CD4-positive, alpha-beta T cell (primary cell): ENCODE results near the gene VRK2. TPM values are rescaled to one million over a fixed set of nuclear protein-coding genes. Genes with fewer than 3 reads are reported as not detected.

Source experiments
- ATAC-seq: fragments of 200-7000 bp; cut with Tn5 transposase; one replicate; pipeline ENCODE4 v1.10.0; 2022; ENCODE audit warnings: mild to moderate bottlenecking; ENCODE audit not compliant: poor library complexity
- CTCF ChIA-PET: fragments of 350-600 bp; sonication (Branson Sonifier 250); formaldehyde crosslinking; loops from one replicate; lab custom pipeline; 2021; ENCODE audit warnings: antibody characterized with exemption, inconsistent platforms; lab: Charles Lee
- POLR2A ChIA-PET: fragments of 350-600 bp; sonication (Branson Sonifier 250); formaldehyde crosslinking; loops from one replicate; lab custom pipeline; 2021; ENCODE audit warnings: antibody characterized with exemption, inconsistent platforms; lab: Charles Lee
- DNase-seq, 14 experiments: peaks; one replicate each; pipeline ENCODE4 v3.0.0-alpha.2; 2013 to 2020; ENCODE audit warnings: mixed read lengths in 2 of 14
- H3K27ac ChIP-seq, 2 donors: one replicate each; pipeline versions ENCODE4 v1.5.1 to v1.7.0; 2013; ENCODE audit warnings: low read length in 2 of 2, low read depth in 1 of 2, mild to moderate bottlenecking in 1 of 2
- H3K27me3 ChIP-seq, 2 experiments: 1 replicate in 1 of 2; 2 replicates in 1 of 2; pipeline versions ENCODE4 v1.6.1 to v1.7.0; 2013; ENCODE audit warnings: low read length in 2 of 2, control low read depth in 1 of 2, mild to moderate bottlenecking in 1 of 2, moderate library complexity in 1 of 2; ENCODE audit not compliant: insufficient read depth in 2 of 2, control insufficient read depth in 1 of 2
- H3K36me3 ChIP-seq: one replicate; pipeline ENCODE4 v1.6.1; 2013; ENCODE audit warnings: low read length, control low read depth; ENCODE audit not compliant: insufficient read depth
- H3K4me1 ChIP-seq: one replicate; pipeline ENCODE4 v1.6.1; 2013; ENCODE audit warnings: low read length, control low read depth; ENCODE audit not compliant: insufficient read depth
- H3K4me3 ChIP-seq: one replicate; pipeline ENCODE4 v1.5.1; 2013; ENCODE audit warnings: mild to moderate bottlenecking, low read length, moderate library complexity
- H3K9me3 ChIP-seq, 2 experiments: 1 replicate in 1 of 2; 2 replicates in 1 of 2; pipeline versions ENCODE4 v1.6.1 to v1.7.0; 2013; ENCODE audit warnings: low read length in 2 of 2, mild to moderate bottlenecking in 2 of 2, control low read depth in 1 of 2, moderate library complexity in 1 of 2; ENCODE audit not compliant: control insufficient read depth in 1 of 2, insufficient read depth in 1 of 2
- H3K27ac Mint-ChIP-seq: one replicate; pipeline ENCODE4 v1.8.0; 2020; ENCODE audit warnings: mixed read lengths
- H3K27me3 Mint-ChIP-seq: one replicate; pipeline ENCODE4 v1.8.0; 2021; ENCODE audit warnings: mixed read lengths
- H3K36me3 Mint-ChIP-seq: one replicate; pipeline ENCODE4 v1.8.0; 2021; ENCODE audit warnings: low read depth, mixed read lengths
- H3K4me1 Mint-ChIP-seq: one replicate; pipeline ENCODE4 v1.8.0; 2021; ENCODE audit warnings: low read depth, mixed read lengths
- H3K4me3 Mint-ChIP-seq: one replicate; pipeline ENCODE4 v1.8.0; 2020; ENCODE audit warnings: mild to moderate bottlenecking, mixed read lengths
- H3K9me3 Mint-ChIP-seq: one replicate; pipeline ENCODE4 v1.8.0; 2020; ENCODE audit warnings: mixed read lengths
- intact Hi-C, 2 experiments: fragments of 100-400 bp; cut with DNase I in 1 of 2; cut with micrococcal nuclease in 1 of 2; formaldehyde crosslinking; loops; one replicate each; pipeline versions ENCODE4 v1.15.1 to v1.9.0; 2023 to 2025; cut with DNase I, micrococcal nuclease
- total RNA-seq, 174 experiments: library from RNA in 2 of 174; stranded (reverse) in 2 of 174; gene quantifications; one replicate each; pipeline ENCODE4 v1.2.3 and lab custom pipeline; 2021 to 2026
- TF ChIP-seq, protein P1 (sequence below): fragments of 200-600 bp; IDR thresholded peaks from one replicate; pipeline ENCODE4 v1.8.0; 2022; ENCODE audit warnings: antibody characterized with exemption, mild to moderate bottlenecking

VRK2 gene
- total RNA-seq, 2 experiments from 2014 or later = 11.1 to 11.5 TPM

DNA sequence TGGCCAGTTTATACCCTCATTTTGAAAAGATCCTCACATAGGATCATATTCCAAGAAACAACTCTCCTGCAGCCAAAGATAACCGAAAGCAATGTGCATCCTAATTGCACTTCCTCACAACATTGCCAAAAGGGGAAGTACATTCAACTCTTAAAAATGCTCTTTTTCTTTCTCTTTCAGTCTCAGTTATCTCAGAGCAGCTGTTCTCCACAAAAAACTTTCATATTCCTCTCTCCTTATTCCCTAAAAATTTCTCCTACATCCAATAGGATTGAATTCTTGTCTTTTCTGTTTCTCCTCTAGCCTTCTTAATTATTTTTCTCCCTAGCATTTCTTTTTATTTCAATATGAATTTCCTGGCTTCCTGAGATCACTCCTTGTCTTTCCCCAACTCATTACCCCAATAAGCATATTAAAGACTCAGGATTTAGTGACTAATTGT, 7.4 kb upstream of the VRK2 start:
- no peaks in the 10 kb centered on the region for H3K9me3 ChIP-seq
- peak in 1 of 14 experiments; percentile 12 for DNase-seq
- intact Hi-C loops = no loop called here
- POLR2A ChIA-PET = no interaction called here
- H3K4me1 Mint-ChIP-seq = peaks cover 10% of the 10 kb centered on the region
- no peaks in the 10 kb centered on the region for H3K36me3 ChIP-seq
- no peak overlapping the region for H3K4me3 ChIP-seq
- H3K27me3 ChIP-seq = no peaks in the 10 kb centered on the region
- no peak overlapping the region for H3K27ac ChIP-seq
- no peaks in the 10 kb centered on the region for H3K4me1 ChIP-seq
- no peaks in the 10 kb centered on the region for H3K27me3 Mint-ChIP-seq
- no peaks in the 10 kb centered on the region for H3K9me3 Mint-ChIP-seq
- no peak overlapping the region for H3K4me3 Mint-ChIP-seq
- CTCF ChIA-PET = interaction anchor here (1.2 to 1.7 kb wide), 2 partner anchors 12 to 22 kb away, joined by 3 to 4 read pairs; no protein-coding TSS in a partner anchor
- no peak overlapping the region for H3K27ac Mint-ChIP-seq
- peaks cover 6% of the 10 kb centered on the region for H3K36me3 Mint-ChIP-seq
- no peak for ATAC-seq
- TF ChIP-seq, protein P1, sequence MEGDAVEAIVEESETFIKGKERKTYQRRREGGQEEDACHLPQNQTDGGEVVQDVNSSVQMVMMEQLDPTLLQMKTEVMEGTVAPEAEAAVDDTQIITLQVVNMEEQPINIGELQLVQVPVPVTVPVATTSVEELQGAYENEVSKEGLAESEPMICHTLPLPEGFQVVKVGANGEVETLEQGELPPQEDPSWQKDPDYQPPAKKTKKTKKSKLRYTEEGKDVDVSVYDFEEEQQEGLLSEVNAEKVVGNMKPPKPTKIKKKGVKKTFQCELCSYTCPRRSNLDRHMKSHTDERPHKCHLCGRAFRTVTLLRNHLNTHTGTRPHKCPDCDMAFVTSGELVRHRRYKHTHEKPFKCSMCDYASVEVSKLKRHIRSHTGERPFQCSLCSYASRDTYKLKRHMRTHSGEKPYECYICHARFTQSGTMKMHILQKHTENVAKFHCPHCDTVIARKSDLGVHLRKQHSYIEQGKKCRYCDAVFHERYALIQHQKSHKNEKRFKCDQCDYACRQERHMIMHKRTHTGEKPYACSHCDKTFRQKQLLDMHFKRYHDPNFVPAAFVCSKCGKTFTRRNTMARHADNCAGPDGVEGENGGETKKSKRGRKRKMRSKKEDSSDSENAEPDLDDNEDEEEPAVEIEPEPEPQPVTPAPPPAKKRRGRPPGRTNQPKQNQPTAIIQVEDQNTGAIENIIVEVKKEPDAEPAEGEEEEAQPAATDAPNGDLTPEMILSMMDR = no peak

DNA sequence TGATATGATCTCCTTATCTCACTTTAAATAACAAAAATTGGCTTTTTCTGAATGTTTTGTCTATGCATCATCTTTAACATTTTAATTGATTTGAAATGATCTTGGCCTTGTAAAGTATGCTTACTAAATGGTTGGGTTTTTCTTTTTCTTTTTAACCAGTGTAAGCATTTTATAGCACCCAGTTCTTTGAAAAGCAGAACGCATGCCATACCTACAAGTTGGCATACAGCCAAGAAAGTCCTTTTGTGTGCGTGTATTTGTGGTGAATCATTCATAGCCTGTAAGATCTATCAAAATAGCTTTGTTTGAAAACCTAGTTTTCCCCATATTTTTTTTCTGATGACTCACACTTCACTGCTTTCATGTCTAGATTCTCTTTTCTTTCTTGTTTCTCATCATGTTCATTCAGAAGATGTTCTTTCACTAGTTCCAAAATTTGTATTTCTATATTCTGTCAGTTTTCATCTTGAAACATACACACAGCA, 4.1 kb upstream of the VRK2 start:
- CTCF ChIA-PET = no interaction called here
- TF ChIP-seq, protein P1 = no peak
- DNase-seq (peak in 3 of 14 experiments; percentile 26 to 66 (median 53)), ATAC-seq (no peak)
- Histone ChIP-seq H3K4me1 (peaks cover 17% of the 10 kb centered on the region), H3K27me3 (no peaks in the 10 kb centered on the region), H3K4me3 (no peak overlapping the region), H3K9me3 (no peaks in the 10 kb centered on the region), H3K27ac (no peak overlapping the region), H3K36me3 (no peaks in the 10 kb centered on the region)
- POLR2A ChIA-PET = no interaction called here
- Mint-ChIP-seq H3K4me3 (no peak overlapping the region), H3K4me1 (peaks cover 36% of the 10 kb centered on the region), H3K9me3 (no peaks in the 10 kb centered on the region), H3K36me3 (peaks cover 12% of the 10 kb centered on the region), H3K27ac (no peak overlapping the region), H3K27me3 (no peaks in the 10 kb centered on the region)
- intact Hi-C loops = no loop called here

DNA sequence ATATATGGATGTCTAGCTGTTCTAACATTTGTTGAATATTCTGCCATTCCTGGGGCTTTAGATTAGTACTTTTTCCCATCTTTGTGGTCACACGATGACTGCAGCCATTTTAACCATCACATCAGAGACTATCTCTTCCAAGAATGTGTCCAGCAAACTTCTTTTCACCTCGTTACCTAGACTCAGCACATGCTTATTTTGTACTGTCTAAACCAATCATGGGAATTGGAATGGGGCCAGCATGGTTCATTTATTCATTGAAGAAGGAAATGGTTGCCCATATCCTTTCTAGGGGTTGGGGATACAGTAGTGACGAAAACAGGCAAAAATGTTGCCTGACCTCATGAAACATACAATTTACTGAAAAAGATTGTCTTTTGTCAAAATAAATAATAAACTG, 2.5 kb upstream of the VRK2 start:
- H3K36me3 Mint-ChIP-seq = peaks cover 10% of the 10 kb centered on the region
- no peaks in the 10 kb centered on the region for H3K27me3 Mint-ChIP-seq
- Histone ChIP-seq H3K36me3 (peaks cover 3% of the 10 kb centered on the region), H3K27me3 (no peaks in the 10 kb centered on the region), H3K27ac (no peak overlapping the region), H3K4me1 (peaks cover 18% of the 10 kb centered on the region), H3K9me3 (no peaks in the 10 kb centered on the region), H3K4me3 (no peak overlapping the region)
- no peak for DNase-seq
- H3K27ac Mint-ChIP-seq = peak overlapping the region; percentile 96
- intact Hi-C loops = no loop called here
- no peak overlapping the region for H3K4me3 Mint-ChIP-seq
- ChIA-PET POLR2A (no interaction called here), CTCF (interaction anchor here (1.8 kb wide), 1 partner anchor 14 kb away, joined by 7 read pairs; no protein-coding TSS in a partner anchor)
- TF ChIP-seq, protein P1 = no peak
- peaks cover 52% of the 10 kb centered on the region for H3K4me1 Mint-ChIP-seq
- no peaks in the 10 kb centered on the region for H3K9me3 Mint-ChIP-seq
- ATAC-seq = no peak
